GM23338 (cell line): ENCODE data around the gene ME3. TPM values are rescaled to one million over a fixed set of nuclear protein-coding genes. Genes with fewer than 3 reads are reported as not detected.
A peak's percentile ranks its signal among the peaks of the same experiment; 100 is the strongest.

ENCODE experiments used
- ATAC-seq: fragments of 200-7000 bp; cut with Tn5 transposase; 3 replicates; pipeline ENCODE4 v1.9.1; 2020
- DNase-seq: peaks from one replicate; pipeline ENCODE4 v3.0.0-alpha.2; 2015; ENCODE audit warnings: low spot score
- H2AFZ ChIP-seq: fragments of 200-600 bp; sonication (generic); 2 replicates; pipeline ENCODE4 v1.8.0; 2016; ENCODE audit warnings: antibody characterized with exemption, mild to moderate bottlenecking, moderate library complexity
- H3F3A ChIP-seq: fragments of 200-600 bp; sonication (generic); replicated peaks from 2 replicates; pipeline ENCODE4 v1.8.0; 2017; ENCODE audit warnings: antibody characterized with exemption, mixed run types, low read depth
- H3K27ac ChIP-seq: fragments of 200-600 bp; sonication (generic); 2 replicates; pipeline ENCODE4 v1.6.1; 2016; ENCODE audit warnings: low read depth
- H3K27me3 ChIP-seq: fragments of 200-600 bp; sonication (generic); 2 replicates; pipeline ENCODE4 v1.8.0; 2016; ENCODE audit warnings: mild to moderate bottlenecking, mixed run types, moderate library complexity; ENCODE audit not compliant: insufficient read depth
- H3K36me3 ChIP-seq: fragments of 200-600 bp; sonication (generic); 2 replicates; pipeline ENCODE4 v1.8.0; 2016; ENCODE audit warnings: mild to moderate bottlenecking; ENCODE audit not compliant: insufficient read depth
- H3K4me1 ChIP-seq: fragments of 200-600 bp; sonication (generic); 2 replicates; pipeline ENCODE4 v1.8.0; 2016; ENCODE audit warnings: mild to moderate bottlenecking, moderate library complexity; ENCODE audit not compliant: insufficient read depth
- H3K4me2 ChIP-seq: fragments of 200-600 bp; sonication (generic); 2 replicates; pipeline ENCODE4 v1.7.1; 2017; ENCODE audit warnings: mixed run types
- H3K4me3 ChIP-seq: fragments of 200-600 bp; sonication (generic); 2 replicates; pipeline ENCODE4 v1.6.1; 2016; ENCODE audit warnings: mixed run types
- H3K79me2 ChIP-seq: fragments of 200-600 bp; sonication (generic); replicated peaks from 2 replicates; pipeline ENCODE4 v1.8.0; 2017; ENCODE audit warnings: mild to moderate bottlenecking; ENCODE audit not compliant: insufficient read depth
- H3K9me2 ChIP-seq: fragments of 200-600 bp; sonication (generic); 2 replicates; pipeline ENCODE4 v1.8.0; 2017; ENCODE audit not compliant: insufficient read depth
- H4K20me1 ChIP-seq: fragments of 200-600 bp; sonication (generic); replicated peaks from 2 replicates; pipeline ENCODE4 v1.8.0; 2017; ENCODE audit warnings: mild to moderate bottlenecking; ENCODE audit not compliant: insufficient read depth
- H3K27ac Mint-ChIP-seq: 2 replicates; pipeline ENCODE4 v1.8.0; 2020; ENCODE audit warnings: inconsistent platforms, mild to moderate bottlenecking, moderate library complexity, mixed read lengths
- H3K27me3 Mint-ChIP-seq: 3 replicates; pipeline ENCODE4 v1.8.0; 2022; ENCODE audit warnings: low read depth, mild to moderate bottlenecking, moderate library complexity, mixed read lengths, inconsistent platforms; ENCODE audit not compliant: insufficient read depth, poor library complexity
- H3K36me3 Mint-ChIP-seq: 3 replicates; pipeline ENCODE4 v1.8.0; 2021; ENCODE audit warnings: low read depth, mild to moderate bottlenecking, inconsistent platforms, moderate library complexity, mixed read lengths
- H3K4me1 Mint-ChIP-seq: 3 replicates; pipeline ENCODE4 v1.8.0; 2020; ENCODE audit warnings: mild to moderate bottlenecking, inconsistent platforms, mixed read lengths
- H3K4me3 Mint-ChIP-seq: 3 replicates; pipeline ENCODE4 v1.8.0; 2021; ENCODE audit warnings: moderate library complexity, mild to moderate bottlenecking, inconsistent platforms, mixed read lengths
- H3K9me3 Mint-ChIP-seq: 3 replicates; pipeline ENCODE4 v1.8.0; 2020; ENCODE audit warnings: moderate library complexity, mild to moderate bottlenecking, inconsistent platforms, mixed read lengths
- EZH2 ChIP-seq: fragments of 200-600 bp; sonication (generic); IDR thresholded peaks from one replicate; pipeline ENCODE4 v1.8.0; 2017; ENCODE audit warnings: antibody characterized with exemption, mild to moderate bottlenecking, low read depth; ENCODE audit not compliant: unreplicated experiment
- JUNB ChIP-seq: IDR thresholded peaks from one replicate; pipeline ENCODE4 v1.6.1; 2016; ENCODE audit warnings: antibody characterized with exemption; ENCODE audit not compliant: unreplicated experiment
- POLR2AphosphoS5 ChIP-seq: IDR thresholded peaks from 2 replicates; pipeline ENCODE4 v1.6.1; 2016; ENCODE audit warnings: antibody characterized with exemption, low read depth
- STAT1 ChIP-seq: IDR thresholded peaks from one replicate; pipeline ENCODE4 v1.6.1; 2016; ENCODE audit warnings: antibody characterized with exemption; ENCODE audit not compliant: unreplicated experiment
- ZNF331 ChIP-seq: fragments of 250-450 bp; sonication (Bioruptor Pico); IDR thresholded peaks from 2 replicates; pipeline ENCODE4 v1.5.0; 2020; ENCODE audit warnings: low read depth, mild to moderate bottlenecking, moderate library complexity
- ZNF462 ChIP-seq: fragments of 250-450 bp; sonication (Bioruptor Pico); IDR thresholded peaks from 2 replicates; pipeline ENCODE4 v1.5.0; 2020; ENCODE audit warnings: mild to moderate bottlenecking, moderate library complexity
- polyA plus RNA-seq: library from polyadenylated mRNA; unstranded; fragments of >200 nt; fragmentation: Nextera tagmentation; extraction: Ambion mirVana; gene quantifications from 2 replicates; pipeline ENCODE4 v1.2.1, GENCODE V29; 2016
- total RNA-seq: library from RNA; depleted of rRNA; stranded (reverse); fragments of >200 nt; shearing (Covaris generic); gene quantifications from 2 replicates; pipeline ENCODE4 v1.2.3, GENCODE V29; 2014
- TF ChIP-seq, protein P1 (sequence below), 2 experiments: fragments of 200-600 bp in 1 of 2; sonication (generic) in 1 of 2; conservative IDR thresholded peaks; 2 replicates each; pipeline versions ENCODE4 v1.5.1 to v1.6.1; 2016 to 2017; ENCODE audit warnings: antibody characterized with exemption in 2 of 2, low read depth in 2 of 2, mild to moderate bottlenecking in 2 of 2, moderate library complexity in 1 of 2
- TF ChIP-seq, protein P2 (sequence below): IDR thresholded peaks from 2 replicates; pipeline ENCODE4 v1.6.1; 2016; ENCODE audit warnings: antibody characterized with exemption

Gene ME3
- total and polyA plus RNA-seq, 2 experiments from 2014 or later = 1.3 to 4.0 TPM

DNA sequence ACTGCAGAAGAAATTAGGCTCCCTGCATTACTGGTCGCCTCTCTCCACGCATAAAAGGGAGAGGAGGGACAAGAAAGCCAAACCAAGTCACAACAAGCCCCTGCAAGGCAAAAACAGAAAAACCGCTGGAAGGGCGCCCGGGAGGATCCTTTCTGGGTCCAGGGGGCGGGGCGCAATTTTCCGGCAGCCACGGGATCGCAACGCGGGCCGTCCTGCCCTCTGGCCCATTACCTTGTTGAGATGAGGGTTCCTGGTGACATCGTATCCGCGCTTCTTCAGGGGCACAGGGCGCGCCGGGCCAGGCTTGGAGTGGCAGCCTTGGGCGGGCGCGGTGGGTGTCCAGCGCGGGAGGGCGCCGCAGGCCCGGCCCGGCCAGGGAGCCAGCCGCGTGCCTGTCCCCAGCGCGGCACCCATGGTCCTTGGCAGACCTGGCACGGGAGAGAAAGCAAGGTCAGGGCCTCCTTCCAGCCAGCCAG, 847 bp downstream of the ME3 start:
- ATAC-seq (peak; percentile 49), DNase-seq (peak; percentile 58)
- Histone ChIP-seq H3K36me3 (no peaks in the 10 kb centered on the region), H3K4me2 (peak overlapping the region; percentile 93), H4K20me1 (no peaks in the 10 kb centered on the region), H3K79me2 (no peaks in the 10 kb centered on the region), H2AFZ (peak overlapping the region; percentile 99), H3K27ac (no peak overlapping the region), H3K4me3 (peak overlapping the region; percentile 86), H3F3A (no peaks in the 10 kb centered on the region), H3K4me1 (peaks cover 9% of the 10 kb centered on the region), H3K27me3 (peaks cover 55% of the 10 kb centered on the region), H3K9me2 (no peaks in the 10 kb centered on the region)
- Mint-ChIP-seq H3K27me3 (peaks cover 32% of the 10 kb centered on the region), H3K4me1 (peaks cover 10% of the 10 kb centered on the region), H3K27ac (no peak overlapping the region), H3K9me3 (no peaks in the 10 kb centered on the region), H3K4me3 (peak overlapping the region; percentile 79), H3K36me3 (no peaks in the 10 kb centered on the region)
- TF ChIP-seq ZNF462 (CRISPR knock-in tag) = no peak

GRCh38 chr11:86670911-86671310, 1.5 kb downstream of the ME3 start:
- no peaks in the 10 kb centered on the region for H3K36me3 ChIP-seq
- H3K27me3 Mint-ChIP-seq = peaks cover 31% of the 10 kb centered on the region
- H3K4me1 Mint-ChIP-seq = peaks cover 15% of the 10 kb centered on the region
- ATAC-seq = no peak
- H4K20me1 ChIP-seq = no peaks in the 10 kb centered on the region
- peak overlapping the region; percentile 86 for H3K4me3 ChIP-seq
- H3K4me3 Mint-ChIP-seq = peak overlapping the region; percentile 79
- H3K4me1 ChIP-seq = peaks cover 9% of the 10 kb centered on the region
- no peak overlapping the region for H3K27ac ChIP-seq
- no peak overlapping the region for H3K27ac Mint-ChIP-seq
- H3K9me2 ChIP-seq = no peaks in the 10 kb centered on the region
- DNase-seq = no peak
- H3K36me3 Mint-ChIP-seq = no peaks in the 10 kb centered on the region
- peaks cover 55% of the 10 kb centered on the region for H3K27me3 ChIP-seq
- peak overlapping the region; percentile 99 for H2AFZ ChIP-seq
- peak overlapping the region; percentile 93 for H3K4me2 ChIP-seq
- no peaks in the 10 kb centered on the region for H3K79me2 ChIP-seq
- H3K9me3 Mint-ChIP-seq = no peaks in the 10 kb centered on the region
- H3F3A ChIP-seq = no peaks in the 10 kb centered on the region
- TF ChIP-seq EZH2 (no peak), JUNB (no peak), POLR2AphosphoS5 (no peak), STAT1 (no peak), ZNF331 (CRISPR knock-in tag) (no peak)
- TF ChIP-seq, protein P1, sequence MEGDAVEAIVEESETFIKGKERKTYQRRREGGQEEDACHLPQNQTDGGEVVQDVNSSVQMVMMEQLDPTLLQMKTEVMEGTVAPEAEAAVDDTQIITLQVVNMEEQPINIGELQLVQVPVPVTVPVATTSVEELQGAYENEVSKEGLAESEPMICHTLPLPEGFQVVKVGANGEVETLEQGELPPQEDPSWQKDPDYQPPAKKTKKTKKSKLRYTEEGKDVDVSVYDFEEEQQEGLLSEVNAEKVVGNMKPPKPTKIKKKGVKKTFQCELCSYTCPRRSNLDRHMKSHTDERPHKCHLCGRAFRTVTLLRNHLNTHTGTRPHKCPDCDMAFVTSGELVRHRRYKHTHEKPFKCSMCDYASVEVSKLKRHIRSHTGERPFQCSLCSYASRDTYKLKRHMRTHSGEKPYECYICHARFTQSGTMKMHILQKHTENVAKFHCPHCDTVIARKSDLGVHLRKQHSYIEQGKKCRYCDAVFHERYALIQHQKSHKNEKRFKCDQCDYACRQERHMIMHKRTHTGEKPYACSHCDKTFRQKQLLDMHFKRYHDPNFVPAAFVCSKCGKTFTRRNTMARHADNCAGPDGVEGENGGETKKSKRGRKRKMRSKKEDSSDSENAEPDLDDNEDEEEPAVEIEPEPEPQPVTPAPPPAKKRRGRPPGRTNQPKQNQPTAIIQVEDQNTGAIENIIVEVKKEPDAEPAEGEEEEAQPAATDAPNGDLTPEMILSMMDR (conservative IDR thresholded peaks at IDR 0.05; ENCODE audit: low read depth in 2 of 2) = no peak
- TF ChIP-seq, protein P2, sequence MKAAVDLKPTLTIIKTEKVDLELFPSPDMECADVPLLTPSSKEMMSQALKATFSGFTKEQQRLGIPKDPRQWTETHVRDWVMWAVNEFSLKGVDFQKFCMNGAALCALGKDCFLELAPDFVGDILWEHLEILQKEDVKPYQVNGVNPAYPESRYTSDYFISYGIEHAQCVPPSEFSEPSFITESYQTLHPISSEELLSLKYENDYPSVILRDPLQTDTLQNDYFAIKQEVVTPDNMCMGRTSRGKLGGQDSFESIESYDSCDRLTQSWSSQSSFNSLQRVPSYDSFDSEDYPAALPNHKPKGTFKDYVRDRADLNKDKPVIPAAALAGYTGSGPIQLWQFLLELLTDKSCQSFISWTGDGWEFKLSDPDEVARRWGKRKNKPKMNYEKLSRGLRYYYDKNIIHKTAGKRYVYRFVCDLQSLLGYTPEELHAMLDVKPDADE = no peak
